Thoracic aorta (tissue), 2 donors: Measurements from ENCODE around the gene OR2T10. TPM values are rescaled to one million over a fixed set of nuclear protein-coding genes. Genes with fewer than 3 reads are reported as not detected.
"Not testable (repeated sequence)": the region's sequence is repeated elsewhere in the genome, so short reads cannot be mapped to it uniquely, and the experiment has no call there.

Source experiments
- ATAC-seq: fragments of 150-250 bp; one replicate; pipeline ENCODE4 v1.8.0; 2017; ENCODE audit warnings: low read depth; ENCODE audit not compliant: insufficient number of reproducible peaks, low FRiP score
- DNase-seq: peaks from one replicate; pipeline ENCODE4 v3.0.0-alpha.2; 2020; ENCODE audit warnings: low spot score
- H3K27ac ChIP-seq, 2 donors: fragments of 200-600 bp; sonication (generic); 1 replicate in 1 of 2; 2 replicates in 1 of 2; pipeline ENCODE4 v1.5.1; 2016; ENCODE audit warnings: mild to moderate bottlenecking in 2 of 2, moderate library complexity in 2 of 2
- H3K27me3 ChIP-seq: fragments of 200-600 bp; sonication (generic); replicated peaks from 2 replicates; pipeline ENCODE4 v1.6.0; 2016; ENCODE audit warnings: mild to moderate bottlenecking; ENCODE audit not compliant: insufficient read depth
- H3K36me3 ChIP-seq: fragments of 200-600 bp; sonication (generic); one replicate; pipeline ENCODE4 v1.5.1; 2016
- H3K4me1 ChIP-seq, 2 donors: fragments of 200-600 bp; sonication (generic); 1 replicate in 1 of 2; 2 replicates in 1 of 2; pipeline versions ENCODE4 v1.5.1 to v1.6.0; 2016; ENCODE audit warnings: low read depth in 2 of 2, mild to moderate bottlenecking in 1 of 2; ENCODE audit not compliant: control insufficient read depth in 1 of 2
- H3K4me3 ChIP-seq: fragments of 200-600 bp; sonication (generic); 2 replicates; pipeline ENCODE4 v1.5.1; 2016; ENCODE audit warnings: mild to moderate bottlenecking
- H3K9me3 ChIP-seq: fragments of 200-600 bp; sonication (generic); 2 replicates; pipeline ENCODE4 v1.5.1; 2016
- CTCF ChIP-seq: fragments of 200-600 bp; sonication (generic); IDR thresholded peaks from one replicate; pipeline ENCODE4 v1.5.1; 2019; ENCODE audit warnings: antibody characterized with exemption
- total RNA-seq, 2 donors: library from RNA; depleted of rRNA; stranded (reverse); fragments of >200 nt; gene quantifications; one replicate each; pipeline versions ENCODE4 v1.1.0 to v1.2.3, GENCODE V29; 2016

OR2T10 gene
- total RNA-seq, 2 donors from 2014 or later = not detected

- no peak for TF ChIP-seq CTCF
- ATAC-seq = no peak
- H3K4me3 ChIP-seq = no peak overlapping the region
Observed at GRCh38 chr1:248592655-248593054, 4.8 kb downstream of the OR2T10 start.

GRCh38 chr1:248590055-248590454 lies 7.4 kb downstream of the OR2T10 start:
- H3K36me3 ChIP-seq = no peaks in the 10 kb centered on the region
- H3K27me3 ChIP-seq = no peaks in the 10 kb centered on the region
- H3K27ac ChIP-seq = no peak overlapping the region
- DNase-seq (no peak), ATAC-seq (no peak)
- no peaks in the 10 kb centered on the region for H3K9me3 ChIP-seq
- no peak for TF ChIP-seq CTCF
- H3K4me1 ChIP-seq = no peaks in the 10 kb centered on the region
- no peak overlapping the region for H3K4me3 ChIP-seq

More at GRCh38 chr1:248592655-248593054, 4.8 kb downstream of the OR2T10 start:
- no peaks in the 10 kb centered on the region for H3K4me1 ChIP-seq
- no peaks in the 10 kb centered on the region for H3K27me3 ChIP-seq
- no peak for DNase-seq
- no peaks in the 10 kb centered on the region for H3K36me3 ChIP-seq
- no peak overlapping the region for H3K27ac ChIP-seq
- H3K9me3 ChIP-seq = no peaks in the 10 kb centered on the region

GRCh38 chr1:248589334-248589733 lies 8.2 kb downstream of the OR2T10 start:
- Histone ChIP-seq H3K9me3 (no peaks in the 10 kb centered on the region), H3K27me3 (no peaks in the 10 kb centered on the region), H3K27ac (no peak overlapping the region), H3K4me3 (no peak overlapping the region), H3K4me1 (no peaks in the 10 kb centered on the region), H3K36me3 (no peaks in the 10 kb centered on the region)
- no peak for ATAC-seq
- no peak for DNase-seq
- TF ChIP-seq CTCF = no peak

GRCh38 chr1:248585266-248585665 lies 12.2 kb downstream of the OR2T10 start:
- no peaks in the 10 kb centered on the region for H3K4me1 ChIP-seq

GRCh38 chr1:248576260-248576980 lies 21.1 kb downstream of the OR2T10 start:
- Histone ChIP-seq H3K36me3 (no peaks in the 10 kb centered on the region), H3K9me3 (no peaks in the 10 kb centered on the region), H3K27me3 (no peaks in the 10 kb centered on the region), H3K4me3 (no peak overlapping the region), H3K4me1 (no peaks in the 10 kb centered on the region), H3K27ac (no peak overlapping the region)
- no peak for TF ChIP-seq CTCF
- ATAC-seq (no peak), DNase-seq (no peak)

More at GRCh38 chr1:248585266-248585665, 12.2 kb downstream of the OR2T10 start:
- TF ChIP-seq CTCF = no peak
- no peak for ATAC-seq
- H3K27me3 ChIP-seq = no peaks in the 10 kb centered on the region
- no peak for DNase-seq
- no peak overlapping the region for H3K27ac ChIP-seq
- no peak overlapping the region for H3K4me3 ChIP-seq
- no peaks in the 10 kb centered on the region for H3K36me3 ChIP-seq
- no peaks in the 10 kb centered on the region for H3K9me3 ChIP-seq

- not testable (repeated sequence) for H3K36me3 ChIP-seq, H3K27me3 ChIP-seq, H3K9me3 ChIP-seq, H3K4me1 ChIP-seq, H3K4me3 ChIP-seq, DNase-seq, ATAC-seq, H3K27ac ChIP-seq
Observed at GRCh38 chr1:248574657-248575056, 22.8 kb downstream of the OR2T10 start, which contains the start of gene OR2T34. Gene OR2T34, minus strand, starts transcription at chr1:248574757. Its CDS starts 0 bp downstream, at chr1:248574757.

- H3K27me3 ChIP-seq, H3K4me3 ChIP-seq, H3K27ac ChIP-seq, H3K36me3 ChIP-seq, H3K9me3 ChIP-seq, DNase-seq, ATAC-seq, H3K4me1 ChIP-seq: not testable (repeated sequence)
Observed at GRCh38 chr1:248573856-248574255, 23.6 kb downstream of the OR2T10 start.

- DNase-seq, H3K27me3 ChIP-seq, H3K27ac ChIP-seq, H3K9me3 ChIP-seq, H3K4me1 ChIP-seq, H3K4me3 ChIP-seq, ATAC-seq, H3K36me3 ChIP-seq: not testable (repeated sequence)
Observed at GRCh38 chr1:248572049-248572448, 25.5 kb downstream of the OR2T10 start.
